Suprapubic skin (tissue), 4 donors: Measurements from ENCODE around the gene LRP3.

Experiments used
- EP300 ChIP-seq: sonication (generic); formaldehyde crosslinking; IDR thresholded peaks from one replicate; pipeline ENCODE4 v1.6.1; 2017; ENCODE audit warnings: antibody characterized with exemption
- POLR2AphosphoS5 ChIP-seq, 3 donors: sonication (generic); formaldehyde crosslinking; IDR thresholded peaks; one replicate each; pipeline ENCODE4 v1.6.1; 2017; ENCODE audit warnings: antibody characterized with exemption in 3 of 3
- TF ChIP-seq, protein P1 (sequence below), 2 donors: fragments of 200-600 bp in 1 of 2; fragments of 450-650 bp in 1 of 2; sonication (generic) in 1 of 2; IDR thresholded peaks; one replicate each; pipeline ENCODE4 v1.5.1; 2016 to 2019; ENCODE audit warnings: antibody characterized with exemption in 2 of 2, mild to moderate bottlenecking in 1 of 2, moderate library complexity in 1 of 2

DNA sequence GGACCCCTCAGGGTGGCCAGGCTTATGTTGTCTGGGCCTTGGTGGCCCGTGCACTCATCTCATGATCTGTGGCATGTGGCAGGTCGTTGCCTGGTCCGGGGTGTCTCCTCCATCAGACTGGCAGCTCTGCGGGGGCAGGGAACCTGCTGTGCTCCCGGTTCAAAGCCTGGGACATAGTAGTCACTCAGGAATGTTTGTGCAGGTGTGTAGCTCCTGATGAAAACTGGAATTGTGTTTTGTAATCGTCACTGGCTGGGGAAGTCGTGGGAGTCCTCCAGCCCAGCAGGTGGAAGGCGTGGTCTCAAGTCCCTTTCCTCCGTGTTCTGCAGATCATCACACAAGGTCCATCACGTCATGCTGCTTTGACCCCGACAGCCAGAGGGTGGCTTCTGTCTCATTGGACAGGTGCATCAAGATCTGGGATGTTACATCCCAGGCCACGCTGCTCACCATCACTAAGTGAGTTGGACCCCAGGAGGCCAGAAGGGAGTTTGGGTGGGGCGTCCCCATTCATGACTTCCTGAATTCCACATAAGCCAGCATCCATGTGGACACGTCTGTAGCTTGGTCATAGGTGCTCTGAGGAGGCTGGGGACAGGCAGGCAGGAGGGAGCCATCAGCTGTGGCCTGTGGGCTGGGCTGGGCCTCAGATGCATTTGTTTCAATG is 43.1 kb upstream of the LRP3 start:
- no peak for TF ChIP-seq EP300
- TF ChIP-seq POLR2AphosphoS5 (IDR thresholded peaks at IDR 0.05): no peak
- TF ChIP-seq, protein P1, sequence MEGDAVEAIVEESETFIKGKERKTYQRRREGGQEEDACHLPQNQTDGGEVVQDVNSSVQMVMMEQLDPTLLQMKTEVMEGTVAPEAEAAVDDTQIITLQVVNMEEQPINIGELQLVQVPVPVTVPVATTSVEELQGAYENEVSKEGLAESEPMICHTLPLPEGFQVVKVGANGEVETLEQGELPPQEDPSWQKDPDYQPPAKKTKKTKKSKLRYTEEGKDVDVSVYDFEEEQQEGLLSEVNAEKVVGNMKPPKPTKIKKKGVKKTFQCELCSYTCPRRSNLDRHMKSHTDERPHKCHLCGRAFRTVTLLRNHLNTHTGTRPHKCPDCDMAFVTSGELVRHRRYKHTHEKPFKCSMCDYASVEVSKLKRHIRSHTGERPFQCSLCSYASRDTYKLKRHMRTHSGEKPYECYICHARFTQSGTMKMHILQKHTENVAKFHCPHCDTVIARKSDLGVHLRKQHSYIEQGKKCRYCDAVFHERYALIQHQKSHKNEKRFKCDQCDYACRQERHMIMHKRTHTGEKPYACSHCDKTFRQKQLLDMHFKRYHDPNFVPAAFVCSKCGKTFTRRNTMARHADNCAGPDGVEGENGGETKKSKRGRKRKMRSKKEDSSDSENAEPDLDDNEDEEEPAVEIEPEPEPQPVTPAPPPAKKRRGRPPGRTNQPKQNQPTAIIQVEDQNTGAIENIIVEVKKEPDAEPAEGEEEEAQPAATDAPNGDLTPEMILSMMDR (IDR thresholded peaks at IDR 0.05): no peak
